Mucosa of descending colon (tissue), 3 donors: ENCODE data around the gene NDUFA5. TPM values are rescaled to one million over a fixed set of nuclear protein-coding genes. Genes with fewer than 3 reads are reported as not detected.

Source experiments
- ATAC-seq: fragments of 200-7000 bp; cut with Tn5 transposase; one replicate; pipeline ENCODE4 v1.9.1; 2020; ENCODE audit warnings: mild to moderate bottlenecking, moderate library complexity
- DNase-seq, 3 donors: peaks; one replicate each; pipeline ENCODE4 v3.0.0-alpha.2; 2020
- H3K36me3 ChIP-seq: fragments of 200-600 bp; one replicate; pipeline ENCODE4 v1.8.0; 2021; ENCODE audit warnings: low read depth, mild to moderate bottlenecking
- H3K4me1 ChIP-seq: fragments of 200-600 bp; one replicate; pipeline ENCODE4 v1.8.0; 2021; ENCODE audit warnings: low read depth, mild to moderate bottlenecking
- H3K4me3 ChIP-seq: fragments of 200-600 bp; one replicate; pipeline ENCODE4 v1.8.0; 2021; ENCODE audit warnings: mild to moderate bottlenecking
- H3K9me3 ChIP-seq: fragments of 200-600 bp; one replicate; pipeline ENCODE4 v1.8.0; 2021; ENCODE audit warnings: mild to moderate bottlenecking
- intact Hi-C, 2 donors: fragments of 100-400 bp; cut with DNase I in 1 of 2; cut with micrococcal nuclease in 1 of 2; formaldehyde crosslinking; loops; one replicate each; pipeline versions ENCODE4 v1.11.0 to v1.11.1; 2022; cut with DNase I, micrococcal nuclease
- total RNA-seq, 3 donors: library from RNA; stranded (reverse); fragmentation: NEBNext Ultra II Directional in 2 of 3; extraction: Animal tissue kit (Norgen Biotek cat#: 25700) in 2 of 3; gene quantifications; one replicate each; pipeline versions ENCODE4 v1.2.1 to v1.2.4, GENCODE V29; 2021 to 2023
- TF ChIP-seq, protein P1 (sequence below): fragments of 200-600 bp; IDR thresholded peaks from one replicate; pipeline ENCODE4 v1.8.0; 2022; ENCODE audit warnings: antibody characterized with exemption, mild to moderate bottlenecking
- donor health status: DM: no; HTN: no; CAD: no; lungs with moderate emphysema.
- donor health status: DM: no; HTN: no; CAD: no.
- donor health status: DM: no; HTN: yes; CAD: no.

The NDUFA5 gene
- total RNA-seq, 3 donors from 2014 or later: 88.7 to 118 (median 104) TPM

DNA sequence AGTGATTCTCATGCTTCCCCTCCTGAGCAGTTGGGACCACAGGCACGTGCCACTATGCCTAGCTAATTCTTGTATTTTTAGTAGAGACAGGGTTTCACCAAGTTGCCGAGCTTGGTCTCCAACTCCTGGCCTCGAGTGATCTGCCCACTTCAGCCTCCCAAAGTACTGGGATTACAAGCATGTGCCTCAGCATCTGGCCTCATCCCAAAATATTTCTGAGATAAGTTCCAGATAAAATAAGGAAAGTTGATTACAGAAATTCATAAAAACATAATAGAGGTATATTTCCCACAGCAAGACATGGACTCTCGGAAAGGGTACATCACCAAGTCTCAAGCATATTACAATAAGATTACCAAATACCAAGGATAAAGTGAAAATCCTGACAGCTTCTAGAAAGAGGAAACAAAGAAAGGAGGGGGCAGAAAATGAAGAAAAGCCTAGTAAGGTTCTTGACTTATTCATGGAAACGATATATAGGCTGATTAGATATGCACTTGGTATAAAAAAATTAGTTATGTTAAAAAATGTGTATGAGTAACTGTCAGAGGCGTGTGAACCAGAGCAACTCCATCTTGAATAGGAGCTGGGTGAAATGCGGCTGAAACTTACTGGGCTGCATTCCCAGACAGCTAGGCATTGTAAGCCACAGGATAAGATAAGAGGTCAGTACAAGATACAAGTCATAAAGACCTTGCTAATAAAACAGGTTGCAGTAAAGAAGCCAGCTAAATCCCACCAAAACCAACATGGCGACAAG lies 58.2 kb downstream of the NDUFA5 start:
- Histone ChIP-seq H3K4me3 (no peak overlapping the region), H3K36me3 (no peaks in the 10 kb centered on the region), H3K9me3 (no peaks in the 10 kb centered on the region), H3K4me1 (no peaks in the 10 kb centered on the region)
- intact Hi-C loops: no loop called here
- TF ChIP-seq, protein P1, sequence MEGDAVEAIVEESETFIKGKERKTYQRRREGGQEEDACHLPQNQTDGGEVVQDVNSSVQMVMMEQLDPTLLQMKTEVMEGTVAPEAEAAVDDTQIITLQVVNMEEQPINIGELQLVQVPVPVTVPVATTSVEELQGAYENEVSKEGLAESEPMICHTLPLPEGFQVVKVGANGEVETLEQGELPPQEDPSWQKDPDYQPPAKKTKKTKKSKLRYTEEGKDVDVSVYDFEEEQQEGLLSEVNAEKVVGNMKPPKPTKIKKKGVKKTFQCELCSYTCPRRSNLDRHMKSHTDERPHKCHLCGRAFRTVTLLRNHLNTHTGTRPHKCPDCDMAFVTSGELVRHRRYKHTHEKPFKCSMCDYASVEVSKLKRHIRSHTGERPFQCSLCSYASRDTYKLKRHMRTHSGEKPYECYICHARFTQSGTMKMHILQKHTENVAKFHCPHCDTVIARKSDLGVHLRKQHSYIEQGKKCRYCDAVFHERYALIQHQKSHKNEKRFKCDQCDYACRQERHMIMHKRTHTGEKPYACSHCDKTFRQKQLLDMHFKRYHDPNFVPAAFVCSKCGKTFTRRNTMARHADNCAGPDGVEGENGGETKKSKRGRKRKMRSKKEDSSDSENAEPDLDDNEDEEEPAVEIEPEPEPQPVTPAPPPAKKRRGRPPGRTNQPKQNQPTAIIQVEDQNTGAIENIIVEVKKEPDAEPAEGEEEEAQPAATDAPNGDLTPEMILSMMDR: no peak
- DNase-seq: no peak
- ATAC-seq: no peak

DNA sequence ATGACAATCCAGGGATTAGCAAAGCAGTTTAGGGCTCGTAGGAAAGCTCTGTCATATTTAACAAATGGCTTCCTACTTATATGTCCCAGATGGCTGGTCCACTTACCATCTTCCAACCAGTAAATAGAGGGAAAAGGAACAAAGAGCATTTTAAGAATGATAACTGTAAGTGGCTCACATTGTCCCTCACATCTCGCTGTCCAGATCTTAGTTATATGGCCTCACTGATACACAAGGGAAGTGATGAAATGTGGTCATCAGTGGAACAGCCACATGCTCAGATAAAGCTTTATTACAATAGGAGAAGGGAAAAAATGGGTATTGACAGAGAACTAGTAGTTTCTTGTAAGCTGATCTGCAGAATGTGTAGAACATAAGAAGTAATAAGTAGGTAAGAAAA lies 59.0 kb downstream of the NDUFA5 start:
- Histone ChIP-seq H3K4me1 (no peaks in the 10 kb centered on the region), H3K9me3 (no peaks in the 10 kb centered on the region), H3K36me3 (no peaks in the 10 kb centered on the region), H3K4me3 (no peak overlapping the region)
- intact Hi-C loops: no loop called here
- TF ChIP-seq, protein P1: no peak
- DNase-seq (no peak), ATAC-seq (no peak)

DNA sequence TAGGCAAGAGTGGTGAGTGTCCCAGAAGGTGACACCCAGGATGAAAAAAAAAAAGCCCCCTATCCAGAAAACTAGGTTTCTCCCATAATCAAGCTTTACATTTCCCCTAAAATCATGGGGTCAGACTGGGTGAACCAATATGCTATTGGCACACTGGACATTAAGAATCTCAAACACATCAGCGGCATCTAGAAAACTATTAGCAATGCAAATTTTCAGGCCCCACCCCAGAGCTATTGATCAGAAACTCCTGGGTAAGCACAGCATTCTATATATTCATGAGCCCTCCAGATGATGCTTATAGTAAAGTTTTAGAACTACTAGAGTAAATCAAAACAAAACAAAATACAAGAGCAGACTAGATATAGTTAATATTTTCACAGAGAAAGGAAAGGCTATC lies 59.6 kb downstream of the NDUFA5 start:
- no peak for DNase-seq
- no peak for ATAC-seq
- intact Hi-C loops: no loop called here
- Histone ChIP-seq H3K9me3 (no peaks in the 10 kb centered on the region), H3K36me3 (no peaks in the 10 kb centered on the region), H3K4me1 (no peaks in the 10 kb centered on the region), H3K4me3 (no peak overlapping the region)
- TF ChIP-seq, protein P1: no peak

DNA sequence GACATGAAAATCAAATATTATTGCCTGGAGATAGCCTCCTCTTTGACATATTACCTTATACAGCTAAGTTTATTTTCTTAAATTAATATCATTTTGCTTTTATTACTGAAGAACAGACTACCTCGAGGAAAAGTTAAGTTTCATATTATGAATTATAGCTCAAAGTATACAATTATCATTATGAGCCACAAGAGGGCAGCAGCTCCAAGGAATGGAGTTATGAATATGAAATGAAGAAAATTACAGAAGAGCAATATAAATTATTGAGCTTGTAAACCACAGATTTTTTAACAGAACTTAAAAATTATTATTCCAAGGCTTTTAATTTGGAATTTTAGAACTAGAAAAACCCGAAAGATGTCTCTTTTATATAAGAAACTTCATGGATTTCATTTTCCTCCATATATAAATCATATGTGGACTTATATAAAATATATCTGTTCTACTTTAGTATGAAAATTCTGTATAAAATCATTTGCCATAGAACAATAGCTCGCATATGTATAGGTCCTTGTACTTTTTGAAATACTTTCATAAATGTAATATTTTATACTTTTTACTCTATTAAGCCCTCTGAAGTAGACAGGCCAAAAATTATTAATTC lies 63.3 kb downstream of the NDUFA5 start:
- Histone ChIP-seq H3K4me3 (no peak overlapping the region), H3K36me3 (no peaks in the 10 kb centered on the region), H3K9me3 (no peaks in the 10 kb centered on the region), H3K4me1 (no peaks in the 10 kb centered on the region)
- DNase-seq (peak in 1 of 3 donors; percentile 59), ATAC-seq (peak; percentile 37)
- intact Hi-C loops: loop anchor here in 1 of 2 donors (5.0 kb wide), 1 partner anchor 43 kb away; no protein-coding TSS in a partner anchor
- TF ChIP-seq, protein P1: peak; percentile 38

DNA sequence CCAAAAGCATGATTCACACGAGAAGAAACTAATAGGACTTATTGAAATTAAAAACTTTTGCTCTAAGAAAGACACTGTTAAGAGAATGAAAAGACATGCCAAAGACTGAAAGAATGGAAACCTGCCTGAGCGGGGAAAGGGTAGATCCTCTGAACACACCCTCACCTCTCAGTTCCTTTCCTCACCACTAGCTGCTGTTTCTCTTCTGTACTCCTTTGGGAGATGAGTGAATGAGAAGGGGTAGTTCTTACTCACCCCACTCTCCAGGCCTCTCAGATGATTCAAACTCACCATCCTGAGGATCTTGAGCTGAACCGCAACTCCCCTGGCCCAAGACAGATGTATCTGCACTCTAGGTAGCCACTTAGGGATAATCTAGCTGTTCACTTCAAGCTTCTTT lies 65.1 kb downstream of the NDUFA5 start:
- TF ChIP-seq, protein P1: no peak
- H3K36me3 ChIP-seq: no peaks in the 10 kb centered on the region
- ATAC-seq (no peak), DNase-seq (no peak)
- H3K4me3 ChIP-seq: no peak overlapping the region
- H3K9me3 ChIP-seq: no peaks in the 10 kb centered on the region
- intact Hi-C loops: loop anchor here in 1 of 2 donors (5.0 kb wide), 1 partner anchor 45 kb away; no protein-coding TSS in a partner anchor
- H3K4me1 ChIP-seq: no peaks in the 10 kb centered on the region

Other genes with a start within 250 kb of the NDUFA5 start
- gene IQUB, start 23.2 kb downstream of the NDUFA5 start, total RNA-seq: under 1 TPM in 2 of 3 donors, not detected in 1; 0.26 to 0.41 TPM
- not detected for gene ASB15, start 44.0 kb upstream of the NDUFA5 start, total RNA-seq
- gene LMOD2, start 98.0 kb upstream of the NDUFA5 start, total RNA-seq: under 1 TPM in 1 of 3 donors, not detected in 2; 0.63 TPM
- 100 to 1,000 TPM in 1 of 3 donors, 10 to 100 TPM in 2; 72.4 to 117 (median 90.1) TPM for gene WASL, start 191.2 kb upstream of the NDUFA5 start, total RNA-seq